ENCODE results near the gene MAP3K7CL. TPM values are rescaled to one million over a fixed set of nuclear protein-coding genes. Genes with fewer than 3 reads are reported as not detected.

The MAP3K7CL gene
- total RNA-seq, result 1 to 10 TPM; 3.5 to 9.4 (median 5.9) TPM

DNA sequence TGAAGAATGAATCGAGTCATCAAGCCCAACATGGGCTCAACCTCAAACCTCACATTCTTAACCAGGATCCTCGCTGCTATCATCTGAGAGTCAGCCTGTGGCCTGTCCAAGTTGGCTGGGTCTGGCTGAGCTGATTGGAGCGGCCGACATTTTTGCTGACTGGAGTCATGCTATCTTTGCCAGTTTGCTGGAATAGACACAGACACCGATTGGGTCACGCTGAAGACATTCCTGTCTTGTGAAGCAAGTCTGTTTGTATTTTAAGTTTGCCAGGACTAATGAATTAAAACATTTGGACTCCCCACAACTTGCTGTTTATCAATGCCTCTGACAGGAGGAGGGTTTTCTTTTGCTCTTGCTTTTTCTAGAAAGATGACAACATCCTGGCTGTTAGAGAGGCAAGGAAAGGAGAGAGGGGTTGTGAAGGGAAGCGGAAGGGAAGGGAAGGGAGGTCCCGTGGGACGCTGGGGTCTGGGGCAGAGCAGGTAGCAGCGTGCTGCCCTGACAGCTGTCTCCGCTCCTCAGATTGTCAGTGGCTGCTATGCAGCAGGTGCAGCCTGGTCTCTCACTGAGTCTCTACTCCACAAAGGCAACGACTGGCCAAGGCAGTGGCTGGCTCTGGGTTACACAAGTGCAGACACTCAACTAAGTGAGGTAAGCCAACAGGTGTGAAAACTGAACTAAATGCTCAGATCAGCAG lies at the start of gene MAP3K7CL:
Gene MAP3K7CL (plus strand): TSS at position 375 of the 700 bp plus-strand sequence. CDS start 2,701 bp downstream, outside the sequence.
- no peaks in the 10 kb centered on the region for H3K27me3 ChIP-seq
- 69 to 79% methylated on average over 10 to 12 of the region's 12 CpGs for WGBS, 2 donors
- H3K36me3 ChIP-seq, result no peaks in the 10 kb centered on the region
- TF ChIP-seq CTCF (IDR thresholded peaks at IDR 0.05) (no peak), POLR2AphosphoS5 (IDR thresholded peaks at IDR 0.05) (peak in 1 of 2 donors; percentile 22)
- no peak within 1 kb of the TSS for H3K4me3 ChIP-seq
- peak within 1 kb of the TSS in 2 of 4 donors; percentile 32 to 43 for H3K27ac ChIP-seq
- peak; percentile 80 to 98 for ATAC-seq (ENCODE audit: low FRiP score in 2 of 2)
- H3K4me1 ChIP-seq, result no peaks in the 10 kb centered on the region
- peak in 1 of 2 donors; percentile 24 for DNase-seq
- no peaks in the 10 kb centered on the region for H3K9me3 ChIP-seq

GRCh38 chr21:29082046-29082815 lies 48.2 kb upstream of the MAP3K7CL start:
- no peak for ATAC-seq (ENCODE audit: low FRiP score in 2 of 2)
- no peak for DNase-seq
- H3K4me3 ChIP-seq, result no peak overlapping the region
- H3K4me1 ChIP-seq, result peaks cover 3 to 32% (median 22%) of the 10 kb centered on the region in 4 donors
- H3K36me3 ChIP-seq, result no peaks in the 10 kb centered on the region
- TF ChIP-seq CTCF (IDR thresholded peaks at IDR 0.05) (no peak), EP300 (IDR thresholded peaks at IDR 0.05) (no peak), POLR2AphosphoS5 (IDR thresholded peaks at IDR 0.05) (no peak), POLR2A (IDR thresholded peaks at IDR 0.05) (no peak)
- 74 to 76% methylated on average over 3 of the region's 3 CpGs for WGBS, 2 donors
- no peaks in the 10 kb centered on the region for H3K9me3 ChIP-seq
- H3K27me3 ChIP-seq, result no peaks in the 10 kb centered on the region
- no peak overlapping the region for H3K27ac ChIP-seq

GRCh38 chr21:29083306-29083705 lies 47.1 kb upstream of the MAP3K7CL start:
- H3K9me3 ChIP-seq, result no peaks in the 10 kb centered on the region
- 92 to 100% methylated on average over 3 of the region's 3 CpGs for WGBS, 2 donors
- H3K4me1 ChIP-seq, result peaks cover 3 to 26% (median 20%) of the 10 kb centered on the region in 4 donors
- H3K36me3 ChIP-seq, result no peaks in the 10 kb centered on the region
- no peak for TF ChIP-seq POLR2A (IDR thresholded peaks at IDR 0.05)
- no peak for TF ChIP-seq EP300 (IDR thresholded peaks at IDR 0.05)
- no peak for TF ChIP-seq POLR2AphosphoS5 (IDR thresholded peaks at IDR 0.05)
- no peak for TF ChIP-seq CTCF (IDR thresholded peaks at IDR 0.05)
- no peaks in the 10 kb centered on the region for H3K27me3 ChIP-seq
- DNase-seq (no peak), ATAC-seq (ENCODE audit: low FRiP score in 2 of 2) (no peak)
- H3K27ac ChIP-seq, result no peak overlapping the region
- H3K4me3 ChIP-seq, result no peak overlapping the region

- TF ChIP-seq POLR2AphosphoS5 (IDR thresholded peaks at IDR 0.05) (no peak), POLR2A (IDR thresholded peaks at IDR 0.05) (no peak), CTCF (IDR thresholded peaks at IDR 0.05) (no peak), EP300 (IDR thresholded peaks at IDR 0.05) (no peak)
- H3K4me1 ChIP-seq, result peaks cover 0 to 17% (median 12%) of the 10 kb centered on the region in 4 donors
- H3K4me3 ChIP-seq, result no peak overlapping the region
- no peak for DNase-seq
- no peaks in the 10 kb centered on the region for H3K27me3 ChIP-seq
- no peak overlapping the region for H3K27ac ChIP-seq
- 68 to 73% methylated on average over 2 of the region's 2 CpGs for WGBS, 2 donors
- no peak for ATAC-seq (ENCODE audit: low FRiP score in 2 of 2)
- no peaks in the 10 kb centered on the region for H3K9me3 ChIP-seq
- H3K36me3 ChIP-seq, result no peaks in the 10 kb centered on the region
Observed at GRCh38 chr21:29084372-29084771, 46.1 kb upstream of the MAP3K7CL start.

All from upper lobe of left lung (tissue), 6 donors.